RWPE2 (cell line): ENCODE measurements around the gene MRGPRE.

ENCODE experiments used
- ATAC-seq: fragments of 200-7000 bp; cut with Tn5 transposase; 3 replicates; pipeline ENCODE4 v1.9.1; 2021; ENCODE audit warnings: low read depth
- DNase-seq: peaks from one replicate; pipeline ENCODE4 v3.0.0-alpha.2; 2020; ENCODE audit warnings: low spot score
- H3K27ac ChIP-seq: fragments of 450-650 bp; 2 replicates; pipeline ENCODE4 v1.5.1; 2017; ENCODE audit warnings: mild to moderate bottlenecking; ENCODE audit not compliant: poor library complexity, severe bottlenecking
- H3K27me3 ChIP-seq: fragments of 250-450 bp; sonication (Bioruptor Pico); 2 replicates; pipeline ENCODE4 v1.5.1; 2021; ENCODE audit warnings: mild to moderate bottlenecking, moderate library complexity; ENCODE audit not compliant: insufficient read depth, poor library complexity, severe bottlenecking
- H3K36me3 ChIP-seq: fragments of 250-450 bp; sonication (Bioruptor Pico); 2 replicates; pipeline ENCODE4 v1.5.1; 2020; ENCODE audit warnings: low read depth, mild to moderate bottlenecking, moderate library complexity
- H3K4me1 ChIP-seq: fragments of 250-450 bp; sonication (Bioruptor Pico); 2 replicates; pipeline ENCODE4 v1.5.1; 2021; ENCODE audit warnings: mild to moderate bottlenecking, moderate library complexity; ENCODE audit not compliant: insufficient read depth, poor library complexity, severe bottlenecking
- H3K4me3 ChIP-seq: fragments of 250-450 bp; sonication (Bioruptor Pico); 2 replicates; pipeline ENCODE4 v1.5.1; 2021; ENCODE audit warnings: mild to moderate bottlenecking, moderate library complexity; ENCODE audit not compliant: severe bottlenecking
- H3K9me3 ChIP-seq: fragments of 250-450 bp; sonication (Bioruptor Pico); 2 replicates; pipeline ENCODE4 v1.5.1; 2021; ENCODE audit warnings: mild to moderate bottlenecking, moderate library complexity; ENCODE audit not compliant: severe bottlenecking
- CTCF ChIP-seq: fragments of 450-650 bp; IDR thresholded peaks from one replicate; pipeline ENCODE4 v1.5.1; 2017; ENCODE audit warnings: mild to moderate bottlenecking, moderate library complexity; ENCODE audit not compliant: poor library complexity, severe bottlenecking

Gene MRGPRE

GRCh38 chr11:3221408-3222002 is 10.7 kb downstream of the MRGPRE start:
- no peaks in the 10 kb centered on the region for H3K4me1 ChIP-seq
- ATAC-seq: no peak

GRCh38 chr11:3220521-3221407 is 11.5 kb downstream of the MRGPRE start:
- DNase-seq (no peak), ATAC-seq (no peak)
- Histone ChIP-seq H3K27me3 (peaks cover 40% of the 10 kb centered on the region), H3K27ac (no peak overlapping the region), H3K36me3 (no peaks in the 10 kb centered on the region), H3K4me1 (no peaks in the 10 kb centered on the region), H3K4me3 (no peak overlapping the region), H3K9me3 (no peaks in the 10 kb centered on the region)
- TF ChIP-seq CTCF: no peak

More at GRCh38 chr11:3221408-3222002, 10.7 kb downstream of the MRGPRE start:
- DNase-seq: no peak
- peaks cover 36% of the 10 kb centered on the region for H3K27me3 ChIP-seq
- no peak for TF ChIP-seq CTCF
- no peaks in the 10 kb centered on the region for H3K36me3 ChIP-seq
- H3K27ac ChIP-seq: no peak overlapping the region
- H3K9me3 ChIP-seq: no peaks in the 10 kb centered on the region
- H3K4me3 ChIP-seq: no peak overlapping the region

- no peaks in the 10 kb centered on the region for H3K36me3 ChIP-seq
- ATAC-seq (no peak), DNase-seq (no peak)
- H3K4me3 ChIP-seq: no peak overlapping the region
- no peak overlapping the region for H3K27ac ChIP-seq
- H3K9me3 ChIP-seq: no peaks in the 10 kb centered on the region
- no peaks in the 10 kb centered on the region for H3K4me1 ChIP-seq
- no peak for TF ChIP-seq CTCF
- H3K27me3 ChIP-seq: peaks cover 40% of the 10 kb centered on the region
These were observed 12.1 kb downstream of the MRGPRE start for GRCh38 chr11:3220101-3220500.

GRCh38 chr11:3219281-3219892 is 12.8 kb downstream of the MRGPRE start:
- Histone ChIP-seq H3K36me3 (no peaks in the 10 kb centered on the region), H3K4me3 (no peak overlapping the region)
- no peak for TF ChIP-seq CTCF

More at GRCh38 chr11:3219281-3219892, 12.8 kb downstream of the MRGPRE start:
- Histone ChIP-seq H3K9me3 (no peaks in the 10 kb centered on the region), H3K4me1 (no peaks in the 10 kb centered on the region), H3K27me3 (peaks cover 40% of the 10 kb centered on the region), H3K27ac (no peak overlapping the region)
- DNase-seq: no peak
- ATAC-seq: no peak
